IMR-90 (cell line): Measurements from ENCODE around the gene MILR1. TPM values are rescaled to one million over a fixed set of nuclear protein-coding genes. Genes with fewer than 3 reads are reported as not detected.

Experiments used
- ATAC-seq: fragments of 200-7000 bp; cut with Tn5 transposase; 2 replicates; pipeline ENCODE4 v1.9.1; 2020; ENCODE audit warnings: low read depth, mild to moderate bottlenecking, moderate library complexity
- BruUV-seq: library from RNA; stranded (reverse); fragments of 400-500 nt; replicated peaks from 2 replicates; lab custom pipeline; 2021; lab: Mats Ljungman, UMichigan
- CTCF ChIA-PET: fragments of 300-600 bp; formaldehyde crosslinking; extraction: SDS; loops from one replicate; lab custom pipeline; 2021; ENCODE audit warnings: antibody characterized with exemption; lab: Yijun Ruan, JAX
- POLR2A ChIA-PET: fragments of 300-600 bp; sonication (Branson Sonifier 250); formaldehyde crosslinking; loops from one replicate; lab custom pipeline; 2022; ENCODE audit warnings: antibody characterized with exemption; ENCODE audit not compliant: unreplicated experiment; lab: Charles Lee
- DNase-seq: peaks from one replicate; pipeline ENCODE4 v3.0.0; 2013
- H2AFZ ChIP-seq: replicated peaks from 2 replicates; pipeline ENCODE3; 2013; ENCODE audit warnings: low read length, mild to moderate bottlenecking; ENCODE audit not compliant: poor library complexity
- H2AK5ac ChIP-seq: 2 replicates; pipeline ENCODE4 v1.6.1; 2013; ENCODE audit warnings: low read depth, low read length, inconsistent platforms
- H2AK9ac ChIP-seq: replicated peaks from 2 replicates; pipeline ENCODE3; 2013; ENCODE audit warnings: mild to moderate bottlenecking, low read depth, low read length, moderate library complexity; ENCODE audit not compliant: poor library complexity
- H2BK120ac ChIP-seq: 2 replicates; pipeline ENCODE4 v1.6.1; 2013; ENCODE audit warnings: low read depth, low read length, inconsistent platforms
- H2BK15ac ChIP-seq: 3 replicates; pipeline ENCODE4 v1.6.1; 2013; ENCODE audit warnings: low read depth, low read length, inconsistent platforms
- H2BK20ac ChIP-seq: 2 replicates; pipeline ENCODE4 v1.6.1; 2013; ENCODE audit warnings: low read depth, mild to moderate bottlenecking, inconsistent platforms, low read length, moderate library complexity
- H2BK5ac ChIP-seq: 2 replicates; pipeline ENCODE4 v1.6.1; 2013; ENCODE audit warnings: mild to moderate bottlenecking, low read depth, low read length, inconsistent platforms; ENCODE audit not compliant: poor library complexity, severe bottlenecking
- H3K14ac ChIP-seq: replicated peaks from 2 replicates; pipeline ENCODE4 v1.6.1; 2013; ENCODE audit warnings: low read depth, low read length, inconsistent platforms
- H3K18ac ChIP-seq: 2 replicates; pipeline ENCODE4 v1.6.1; 2013; ENCODE audit warnings: low read depth, low read length, control low read depth
- H3K23ac ChIP-seq: 2 replicates; pipeline ENCODE4 v1.6.1; 2013; ENCODE audit warnings: low read depth, low read length, inconsistent platforms
- H3K27ac ChIP-seq: 2 replicates; pipeline ENCODE4 v1.5.1; 2013; ENCODE audit warnings: mild to moderate bottlenecking, control low read depth, low read length; ENCODE audit not compliant: insufficient read depth
- H3K27me3 ChIP-seq: 2 replicates; pipeline ENCODE4 v1.6.1; 2013; ENCODE audit warnings: low read length; ENCODE audit not compliant: control insufficient read depth, insufficient read depth
- H3K36me3 ChIP-seq: 2 replicates; pipeline ENCODE4 v1.6.1; 2013; ENCODE audit warnings: low read length, mixed read lengths; ENCODE audit not compliant: control insufficient read depth, insufficient read depth
- H3K4ac ChIP-seq: 2 replicates; pipeline ENCODE4 v1.6.1; 2013; ENCODE audit warnings: low read depth, low read length, inconsistent platforms
- H3K4me1 ChIP-seq: 2 replicates; pipeline ENCODE4 v1.6.1; 2013; ENCODE audit warnings: low read length, mixed read lengths; ENCODE audit not compliant: control insufficient read depth, insufficient read depth
- H3K4me2 ChIP-seq: 2 replicates; pipeline ENCODE4 v1.6.1; 2013; ENCODE audit warnings: low read depth, mild to moderate bottlenecking, control low read depth, low read length, moderate library complexity
- H3K4me3 ChIP-seq: 2 replicates; pipeline ENCODE4 v1.5.1; 2013; ENCODE audit warnings: low read depth, mild to moderate bottlenecking, control low read depth, low read length, moderate library complexity; ENCODE audit not compliant: insufficient read depth
- H3K56ac ChIP-seq: 2 replicates; pipeline ENCODE4 v1.6.1; 2013; ENCODE audit warnings: low read length, inconsistent platforms; ENCODE audit not compliant: insufficient read depth; ENCODE audit errors: extremely low read depth
- H3K79me1 ChIP-seq, 2 experiments: 2 replicates each; pipeline ENCODE4 v1.6.1; 2013; ENCODE audit warnings: low read length in 2 of 2, inconsistent platforms in 1 of 2, low read depth in 1 of 2
- H3K9ac ChIP-seq: 2 replicates; pipeline ENCODE4 v1.6.1; 2013; ENCODE audit warnings: low read depth, low read length, control low read depth
- H3K9me1 ChIP-seq: 2 replicates; pipeline ENCODE4 v1.6.1; 2013; ENCODE audit warnings: low read length, inconsistent platforms; ENCODE audit not compliant: insufficient read depth
- H3K9me3 ChIP-seq: 2 replicates; pipeline ENCODE4 v1.6.1; 2013; ENCODE audit warnings: low read length; ENCODE audit not compliant: control insufficient read depth, insufficient read depth
- H4K20me1 ChIP-seq: 2 replicates; pipeline ENCODE4 v1.6.1; 2013; ENCODE audit warnings: low read length, inconsistent platforms; ENCODE audit not compliant: insufficient read depth
- H4K5ac ChIP-seq: 2 replicates; pipeline ENCODE4 v1.6.1; 2013; ENCODE audit warnings: mild to moderate bottlenecking, low read depth, low read length, control low read depth
- H4K8ac ChIP-seq, 2 experiments: 2 replicates each; pipeline ENCODE4 v1.6.1; 2013; ENCODE audit warnings: low read depth in 2 of 2, low read length in 2 of 2, control low read depth in 1 of 2, inconsistent platforms in 1 of 2
- H4K91ac ChIP-seq: 2 replicates; pipeline ENCODE4 v1.6.1; 2013; ENCODE audit warnings: low read depth, low read length, inconsistent platforms; ENCODE audit not compliant: insufficient read depth
- CEBPB ChIP-seq: IDR thresholded peaks from 2 replicates; pipeline ENCODE4 v1.6.1; 2012; ENCODE audit warnings: low read depth, low read length, improper control_type of control experiment
- CHD1 ChIP-seq: IDR thresholded peaks from 2 replicates; pipeline ENCODE4 v1.6.1; 2012; ENCODE audit warnings: low read depth, low read length, improper control_type of control experiment
- FOS ChIP-seq: fragments of 150-350 bp; IDR thresholded peaks from 2 replicates; pipeline ENCODE4 v1.6.1; 2016; ENCODE audit warnings: low read depth, low read length
- MAFK ChIP-seq: IDR thresholded peaks from 2 replicates; pipeline ENCODE4 v1.6.1; 2012; ENCODE audit warnings: low read depth, low read length, improper control_type of control experiment
- MAZ ChIP-seq: IDR thresholded peaks from 2 replicates; pipeline ENCODE4 v1.6.1; 2012; ENCODE audit warnings: low read depth, mild to moderate bottlenecking, low read length, improper control_type of control experiment, moderate library complexity, borderline replicate concordance
- MXI1 ChIP-seq: IDR thresholded peaks from 2 replicates; pipeline ENCODE4 v1.6.1; 2012; ENCODE audit warnings: low read depth, mild to moderate bottlenecking, low read length, moderate library complexity, borderline replicate concordance
- NFE2L2 ChIP-seq: fragments of 150-350 bp; IDR thresholded peaks from 2 replicates; pipeline ENCODE4 v1.6.1; 2016; ENCODE audit warnings: low read depth, mild to moderate bottlenecking, low read length
- POLR2A ChIP-seq: IDR thresholded peaks from 2 replicates; pipeline ENCODE4 v1.6.1; 2012; ENCODE audit warnings: mild to moderate bottlenecking, low read depth, low read length
- RAD21 ChIP-seq: IDR thresholded peaks from 2 replicates; pipeline ENCODE4 v1.6.1; 2012; ENCODE audit warnings: low read length, improper control_type of control experiment
- RCOR1 ChIP-seq: IDR thresholded peaks from 2 replicates; pipeline ENCODE4 v1.6.1; 2012; ENCODE audit warnings: mild to moderate bottlenecking, low read length, improper control_type of control experiment; ENCODE audit not compliant: insufficient replicate concordance
- WGBS, 2 experiments: methylation state at CpG; one replicate each; pipeline versions ENCODE4 v1.1.5 to v1.1.7; 2013; ENCODE audit warnings: missing lambda C conversion rate in 2 of 2; ENCODE audit not compliant: insufficient read length in 1 of 2; ENCODE audit errors: extremely low coverage in 2 of 2; 5-methylcytosine and 5-hydroxymethylcytosine counted together
- dilution Hi-C: fragments of 300-500 bp; cut with HindIII; formaldehyde crosslinking; loops from one replicate; pipeline ENCODE4 v1.14.3; 2018; ENCODE audit warnings: low sequenced_read_pairs; ENCODE audit not compliant: unreplicated experiment
- in situ Hi-C: fragments of 300-500 bp; cut with MboI; formaldehyde crosslinking; loops from 3 replicates; pipeline ENCODE4 v1.14.3; 2019; ENCODE audit warnings: low sequenced_read_pairs, inconsistent platforms, mixed read lengths
- intact Hi-C: fragments of 100-400 bp; cut with micrococcal nuclease; formaldehyde crosslinking; loops from 2 replicates; pipeline ENCODE4 v1.10.0; 2022
- polyA plus RNA-seq, 3 experiments: library from polyadenylated mRNA; depleted of rRNA; stranded (reverse); fragments of >200 nt; gene quantifications; 2 replicates each; pipeline ENCODE4 v1.2.3, GENCODE V29; 2012; ENCODE audit warnings: low replicate concordance in 1 of 3
- total RNA-seq: library from RNA; depleted of rRNA; stranded (reverse); fragments of >200 nt; gene quantifications from 2 replicates; pipeline ENCODE4 v1.2.3, GENCODE V29; 2012
- TF ChIP-seq, protein P1 (sequence below): conservative IDR thresholded peaks from 2 replicates; pipeline ENCODE4 v1.5.1; 2012; ENCODE audit warnings: mild to moderate bottlenecking, low read depth, low read length, improper control_type of control experiment
- TF ChIP-seq, protein P2 (sequence below): fragments of 150-350 bp; IDR thresholded peaks from 2 replicates; pipeline ENCODE4 v1.6.1; 2017; ENCODE audit warnings: mild to moderate bottlenecking, antibody characterized with exemption, low read length, low read depth

MILR1 gene
- total and polyA plus RNA-seq, 2 of the 4 experiments (the other 2 are of a cell fraction): 0.36 to 0.44 TPM

DNA sequence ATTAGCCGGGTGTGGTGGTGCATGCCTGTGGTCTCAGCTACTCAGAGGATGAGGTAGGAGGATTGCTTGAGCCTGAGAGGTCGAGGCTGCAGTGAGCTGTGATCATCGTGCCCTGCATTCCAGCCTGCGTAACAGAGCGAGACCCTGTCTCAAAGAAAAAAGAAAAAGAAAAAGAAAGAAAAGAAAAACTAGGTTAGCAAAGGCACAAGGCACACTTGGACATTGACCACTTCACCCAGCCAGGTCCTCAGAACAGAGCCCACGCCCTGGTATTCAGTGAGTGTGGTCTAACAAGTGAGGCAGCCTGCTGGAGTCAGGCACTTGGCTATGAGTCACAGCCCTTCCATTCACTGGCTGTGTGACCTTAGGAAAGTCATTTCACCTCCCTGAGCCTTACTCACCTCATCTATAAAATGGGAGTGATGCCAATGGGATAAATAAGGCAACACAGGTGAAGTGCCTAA is 10.4 kb downstream of the MILR1 start:
- dilution Hi-C loops (no loop called here), in situ Hi-C loops (no loop called here), intact Hi-C loops (no loop called here)
- Histone ChIP-seq H3K27ac (no peak overlapping the region), H2BK120ac (no peak overlapping the region), H3K9me3 (no peaks in the 10 kb centered on the region), H3K79me1 (no peaks in the 10 kb centered on the region), H3K4ac (0 out of 2 replicates have a peak overlapping the region, but pooled peaks have one; percentile 7), H3K27me3 (no peaks in the 10 kb centered on the region; the same call in 1 of the 2 replicates), H3K23ac (no peak overlapping the region), H4K5ac (no peak overlapping the region), H2BK5ac (no peak overlapping the region), H4K20me1 (no peaks in the 10 kb centered on the region), H2AK5ac (no peak overlapping the region), H3K9ac (no peak overlapping the region), H2AFZ (peak overlapping the region; percentile 40), H3K36me3 (no peaks in the 10 kb centered on the region), H2BK15ac (no peak overlapping the region), H4K91ac (no peak overlapping the region), H3K18ac (no peak overlapping the region), H3K4me2 (no peak overlapping the region), H2BK20ac (no peak overlapping the region), H4K8ac (no peak overlapping the region), H3K9me1 (peaks cover 11% of the 10 kb centered on the region; the same call in 1 of the 2 replicates), H3K56ac (no peak overlapping the region), H3K4me3 (no peak overlapping the region), H2AK9ac (peak overlapping the region; percentile 80), H3K4me1 (peaks cover 8% of the 10 kb centered on the region), H3K14ac (0 out of 2 replicates have a peak overlapping the region, but pooled peaks have one; percentile 16)
- 40% methylated on average over 1 of the region's 6 CpGs; no CpG with 5 or more reads in 1 of the 2 experiments for WGBS, 2 experiments
- CTCF ChIA-PET: interaction anchor here (0.5 kb wide), 1 partner anchor 144 kb away, joined by 4 read pairs; no protein-coding TSS in a partner anchor
- TF ChIP-seq, protein P1, sequence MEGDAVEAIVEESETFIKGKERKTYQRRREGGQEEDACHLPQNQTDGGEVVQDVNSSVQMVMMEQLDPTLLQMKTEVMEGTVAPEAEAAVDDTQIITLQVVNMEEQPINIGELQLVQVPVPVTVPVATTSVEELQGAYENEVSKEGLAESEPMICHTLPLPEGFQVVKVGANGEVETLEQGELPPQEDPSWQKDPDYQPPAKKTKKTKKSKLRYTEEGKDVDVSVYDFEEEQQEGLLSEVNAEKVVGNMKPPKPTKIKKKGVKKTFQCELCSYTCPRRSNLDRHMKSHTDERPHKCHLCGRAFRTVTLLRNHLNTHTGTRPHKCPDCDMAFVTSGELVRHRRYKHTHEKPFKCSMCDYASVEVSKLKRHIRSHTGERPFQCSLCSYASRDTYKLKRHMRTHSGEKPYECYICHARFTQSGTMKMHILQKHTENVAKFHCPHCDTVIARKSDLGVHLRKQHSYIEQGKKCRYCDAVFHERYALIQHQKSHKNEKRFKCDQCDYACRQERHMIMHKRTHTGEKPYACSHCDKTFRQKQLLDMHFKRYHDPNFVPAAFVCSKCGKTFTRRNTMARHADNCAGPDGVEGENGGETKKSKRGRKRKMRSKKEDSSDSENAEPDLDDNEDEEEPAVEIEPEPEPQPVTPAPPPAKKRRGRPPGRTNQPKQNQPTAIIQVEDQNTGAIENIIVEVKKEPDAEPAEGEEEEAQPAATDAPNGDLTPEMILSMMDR: no peak
- TF ChIP-seq RCOR1: peak; percentile 54
- TF ChIP-seq CHD1: no peak
- TF ChIP-seq POLR2A: no peak
- TF ChIP-seq MXI1: no peak
- no peak for TF ChIP-seq MAZ
- peak; percentile 40; the same call in 1 of the 2 replicates for TF ChIP-seq FOS
- no peak for TF ChIP-seq MAFK
- TF ChIP-seq NFE2L2: no peak
- no peak for TF ChIP-seq RAD21
- TF ChIP-seq, protein P2, sequence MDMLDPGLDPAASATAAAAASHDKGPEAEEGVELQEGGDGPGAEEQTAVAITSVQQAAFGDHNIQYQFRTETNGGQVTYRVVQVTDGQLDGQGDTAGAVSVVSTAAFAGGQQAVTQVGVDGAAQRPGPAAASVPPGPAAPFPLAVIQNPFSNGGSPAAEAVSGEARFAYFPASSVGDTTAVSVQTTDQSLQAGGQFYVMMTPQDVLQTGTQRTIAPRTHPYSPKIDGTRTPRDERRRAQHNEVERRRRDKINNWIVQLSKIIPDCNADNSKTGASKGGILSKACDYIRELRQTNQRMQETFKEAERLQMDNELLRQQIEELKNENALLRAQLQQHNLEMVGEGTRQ: no peak
- no peak for TF ChIP-seq CEBPB
- ATAC-seq (peak; percentile 60), DNase-seq (peak; percentile 75)
- BruUV-seq: no TSS peak
- POLR2A ChIA-PET: no interaction called here
